Right cardiac atrium (tissue), 5 donors: ENCODE data around the gene MAPRE3. TPM values are rescaled to one million over a fixed set of nuclear protein-coding genes. Genes with fewer than 3 reads are reported as not detected.

ENCODE experiments used
- ATAC-seq, 2 donors: fragments of 200-7000 bp; cut with Tn5 transposase; one replicate each; pipeline versions ENCODE4 v1.8.0 to v1.9.1; 2020; ENCODE audit warnings: moderate library complexity in 2 of 2, mild to moderate bottlenecking in 1 of 2
- DNase-seq, 3 donors: peaks; one replicate each; pipeline ENCODE4 v3.0.0-alpha.2; 2020
- H3K27ac ChIP-seq: one replicate; pipeline ENCODE4 v1.5.1; 2013; ENCODE audit warnings: mild to moderate bottlenecking, low read length, control low read depth, moderate library complexity
- H3K27me3 ChIP-seq: one replicate; pipeline ENCODE4 v1.6.1; 2013; ENCODE audit not compliant: control insufficient read depth, insufficient read depth
- H3K4me1 ChIP-seq: one replicate; pipeline ENCODE4 v1.6.1; 2013; ENCODE audit warnings: low read length; ENCODE audit not compliant: control insufficient read depth, insufficient read depth
- H3K4me3 ChIP-seq: one replicate; pipeline ENCODE4 v1.5.1; 2013; ENCODE audit warnings: low read length, control low read depth
- H3K9me3 ChIP-seq: one replicate; pipeline ENCODE4 v1.6.1; 2013; ENCODE audit warnings: low read length; ENCODE audit not compliant: control insufficient read depth
- WGBS: extraction: QIAGEN DNeasy Blood & Tissue Kit; methylation state at CpG from one replicate; pipeline ENCODE4 v1.1.7; 2013; 5-methylcytosine and 5-hydroxymethylcytosine counted together
- intact Hi-C, 4 donors: fragments of 100-400 bp; cut with DNase I; formaldehyde crosslinking; loops; one replicate each; pipeline versions ENCODE4 v1.11.0 to v1.14.0; 2022 to 2023
- polyA plus RNA-seq: library from polyadenylated mRNA; stranded (reverse); fragments of 200-250 nt; gene quantifications from one replicate; pipeline ENCODE4 v1.2.3, GENCODE V29; 2013
- total RNA-seq, 4 donors: library from RNA; stranded (reverse); fragmentation: NEBNext Ultra II Directional; extraction: Animal tissue kit (Norgen Biotek cat#: 25700); gene quantifications; one replicate each; pipeline ENCODE4 v1.2.1, GENCODE V29; 2021
- donor health status: healthy with polysubstance abuse.
- donor health status: DM: no; HTN: yes; CAD: no.
- donor health status: DM: no; HTN: no; CAD: no.
- donor health status: DM: no; HTN: yes; CAD: no; lungs with severe emphysema.
- donor health status: DM: yes; HTN: yes; CAD: no.

The MAPRE3 gene
- total and polyA plus RNA-seq, 5 donors, result 43.6 to 85.1 (median 51.0) TPM

DNA sequence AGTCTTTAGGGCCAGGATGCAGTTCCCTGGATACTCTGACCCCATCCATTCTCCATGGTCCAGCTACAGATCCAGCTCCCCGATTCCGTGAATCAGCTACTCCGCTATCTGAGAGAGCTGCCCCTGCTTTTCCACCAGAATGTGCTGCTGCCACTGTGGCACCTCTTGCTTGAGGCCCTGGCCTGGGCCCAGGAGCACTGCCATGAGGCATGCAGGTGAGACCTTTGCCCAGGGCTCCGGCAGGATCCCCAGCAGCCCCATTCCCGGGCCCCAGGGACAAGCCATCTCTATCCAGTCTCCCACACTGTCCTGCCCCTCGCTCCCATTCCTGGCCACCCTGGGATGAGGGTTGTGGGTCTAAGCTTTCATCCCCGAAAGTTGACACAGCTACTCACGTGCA, 69.8 kb downstream of the MAPRE3 start:
- no peaks in the 10 kb centered on the region for H3K27me3 ChIP-seq
- no peaks in the 10 kb centered on the region for H3K4me1 ChIP-seq
- no peaks in the 10 kb centered on the region for H3K9me3 ChIP-seq
- intact Hi-C loops, result no loop called here
- 90% methylated on average over 8 of the region's 8 CpGs for WGBS
- no peak overlapping the region for H3K4me3 ChIP-seq
- ATAC-seq (peak in 1 of 2 donors; percentile 4), DNase-seq (no peak)
- no peak overlapping the region for H3K27ac ChIP-seq

GRCh38 chr2:27041752-27042151, 71.3 kb downstream of the MAPRE3 start:
- Histone ChIP-seq H3K4me1 (no peaks in the 10 kb centered on the region), H3K27me3 (no peaks in the 10 kb centered on the region), H3K27ac (no peak overlapping the region), H3K9me3 (no peaks in the 10 kb centered on the region), H3K4me3 (no peak overlapping the region)
- DNase-seq (no peak), ATAC-seq (no peak)
- 31% methylated on average over 5 of the region's 5 CpGs for WGBS
- intact Hi-C loops, result no loop called here

GRCh38 chr2:27042159-27042661, 71.8 kb downstream of the MAPRE3 start:
- 68% methylated on average over 10 of the region's 10 CpGs for WGBS
- H3K27ac ChIP-seq, result no peak overlapping the region
- H3K27me3 ChIP-seq, result no peaks in the 10 kb centered on the region
- no peak overlapping the region for H3K4me3 ChIP-seq
- ATAC-seq (no peak), DNase-seq (no peak)
- intact Hi-C loops, result no loop called here
- H3K9me3 ChIP-seq, result no peaks in the 10 kb centered on the region
- H3K4me1 ChIP-seq, result no peaks in the 10 kb centered on the region

DNA sequence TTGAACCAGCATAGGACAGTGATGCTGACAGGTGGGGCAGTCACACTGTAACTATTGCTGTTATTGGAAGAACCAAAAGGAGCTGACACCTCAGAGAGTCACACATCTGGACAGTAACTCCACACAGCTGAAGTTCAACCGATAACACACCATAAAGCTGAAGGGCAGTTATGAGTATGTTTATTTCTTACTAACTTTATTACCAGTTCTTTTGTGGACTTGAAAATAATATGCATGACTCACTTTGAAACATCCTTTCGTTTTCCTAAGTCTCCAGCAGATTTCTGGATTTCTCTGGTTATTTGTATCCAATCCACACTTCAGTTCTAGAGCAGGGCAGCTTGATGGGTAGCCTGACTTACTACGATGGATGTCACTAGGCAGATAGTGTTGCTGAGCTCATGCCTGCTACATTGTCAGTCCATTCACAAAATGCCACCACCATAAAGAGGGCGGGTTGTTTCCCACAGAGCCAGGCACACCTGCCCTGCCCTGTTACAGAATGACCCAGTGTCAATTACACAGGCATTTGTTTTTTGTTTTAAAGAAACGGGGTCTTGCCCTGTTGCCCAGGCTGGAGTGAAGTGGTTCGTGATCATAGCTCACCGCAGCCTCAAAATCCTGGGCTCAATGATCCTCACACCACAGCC, 72.7 kb downstream of the MAPRE3 start:
- ATAC-seq (no peak), DNase-seq (no peak)
- H3K4me3 ChIP-seq, result no peak overlapping the region
- no peak overlapping the region for H3K27ac ChIP-seq
- no peaks in the 10 kb centered on the region for H3K4me1 ChIP-seq
- H3K27me3 ChIP-seq, result no peaks in the 10 kb centered on the region
- WGBS, result 86% methylated on average over 7 of the region's 7 CpGs
- intact Hi-C loops, result no loop called here
- H3K9me3 ChIP-seq, result no peaks in the 10 kb centered on the region

DNA sequence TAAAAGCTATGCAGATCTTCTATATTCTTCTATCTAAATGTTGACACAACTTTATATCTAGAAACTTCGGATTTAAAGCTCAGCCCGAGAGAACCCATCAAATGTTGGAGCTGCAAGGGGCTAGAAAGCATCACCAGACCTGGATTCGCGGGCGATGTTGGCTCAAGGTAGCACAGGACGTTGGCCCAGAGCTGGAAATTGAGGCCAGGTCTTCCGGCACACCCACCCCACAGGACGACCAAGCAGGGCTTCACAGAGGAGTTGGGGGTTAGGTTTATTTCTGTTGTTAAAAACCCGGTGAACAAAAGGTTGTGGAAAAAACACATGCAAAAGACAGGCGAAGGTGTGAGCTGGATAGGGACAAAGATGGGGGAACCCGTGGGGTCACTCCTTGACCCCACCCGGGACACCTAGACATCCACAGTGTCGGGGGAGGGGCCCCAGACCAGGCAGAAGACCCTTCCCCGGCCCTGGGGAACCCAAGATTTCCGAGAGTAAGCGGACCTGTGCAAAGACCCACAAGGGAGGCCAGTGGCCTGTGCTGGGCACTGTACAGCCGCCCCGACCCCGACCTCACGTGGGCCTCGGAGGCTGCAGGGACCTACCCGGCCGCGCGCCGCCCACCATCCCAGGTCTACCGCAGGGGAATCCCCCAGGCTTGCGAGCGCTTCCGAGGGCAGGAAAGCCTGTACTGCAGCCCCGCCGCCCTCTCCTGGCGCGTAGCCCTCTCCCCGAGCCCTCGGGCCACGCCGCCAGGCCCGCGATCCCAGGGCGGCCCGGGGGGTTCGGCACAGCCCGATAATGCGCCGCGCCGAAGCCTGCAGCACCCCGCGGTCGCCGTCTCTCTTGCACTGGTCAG, 79.2 kb downstream of the MAPRE3 start:
- 9% methylated on average over 52 of the region's 52 CpGs for WGBS
- peak; percentile 51 to 81 (median 81) for DNase-seq
- peak overlapping the region; percentile 80 for H3K4me3 ChIP-seq
- no peaks in the 10 kb centered on the region for H3K9me3 ChIP-seq
- no peaks in the 10 kb centered on the region for H3K4me1 ChIP-seq
- ATAC-seq, result peak; percentile 20 to 30
- intact Hi-C loops, result loop anchor here in 1 of 4 donors (5.0 kb wide), 1 partner anchor 38 kb away; the partner anchor contains the start of gene KHK
- H3K27me3 ChIP-seq, result no peaks in the 10 kb centered on the region
- peak overlapping the region; percentile 78 for H3K27ac ChIP-seq

DNA sequence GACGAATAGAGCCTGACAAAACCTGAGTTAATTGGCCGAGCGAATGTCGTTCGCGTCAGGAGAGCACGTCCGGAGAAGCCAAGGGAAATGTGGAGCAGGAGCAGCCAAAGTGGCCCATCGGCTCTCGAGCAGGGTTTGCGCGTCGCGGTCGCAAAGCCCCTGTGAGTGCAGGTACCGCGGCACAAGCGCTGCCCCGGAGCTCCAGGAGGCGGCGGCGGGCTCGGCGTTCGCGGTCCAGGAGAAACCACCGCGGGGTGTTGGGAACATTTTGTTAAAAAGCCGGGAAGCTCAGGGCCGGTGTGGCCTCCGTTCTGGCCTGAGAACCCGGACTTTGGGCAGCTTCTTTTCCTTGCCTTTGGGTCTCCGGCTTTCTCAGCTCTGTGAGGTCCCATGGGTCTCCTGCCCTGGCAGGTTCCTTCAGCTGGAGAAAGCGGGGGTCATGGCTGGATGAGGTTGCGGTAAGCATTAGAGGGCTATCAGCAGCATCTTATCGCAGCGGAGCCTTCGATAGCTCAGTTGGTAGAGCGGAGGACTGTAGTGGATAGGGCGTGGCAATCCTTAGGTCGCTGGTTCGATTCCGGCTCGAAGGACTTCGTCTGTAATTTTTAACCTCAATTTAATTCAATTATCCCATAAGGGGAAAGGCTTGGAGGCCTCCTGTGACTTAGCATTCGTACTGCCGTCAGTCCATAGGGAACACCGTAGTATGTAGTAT, 80.0 kb downstream of the MAPRE3 start:
- Histone ChIP-seq H3K9me3 (no peaks in the 10 kb centered on the region), H3K27ac (peak overlapping the region; percentile 87), H3K4me1 (no peaks in the 10 kb centered on the region), H3K27me3 (no peaks in the 10 kb centered on the region), H3K4me3 (peak overlapping the region; percentile 80)
- under 1% methylated on average over 48 of the region's 48 CpGs for WGBS
- intact Hi-C loops, result loop anchor here in 1 of 4 donors (5.0 kb wide), 1 partner anchor 37 kb away; the partner anchor contains the start of gene KHK
- DNase-seq, result peak; percentile 80 to 94 (median 93)
- ATAC-seq, result peak; percentile 87 to 90

DNA sequence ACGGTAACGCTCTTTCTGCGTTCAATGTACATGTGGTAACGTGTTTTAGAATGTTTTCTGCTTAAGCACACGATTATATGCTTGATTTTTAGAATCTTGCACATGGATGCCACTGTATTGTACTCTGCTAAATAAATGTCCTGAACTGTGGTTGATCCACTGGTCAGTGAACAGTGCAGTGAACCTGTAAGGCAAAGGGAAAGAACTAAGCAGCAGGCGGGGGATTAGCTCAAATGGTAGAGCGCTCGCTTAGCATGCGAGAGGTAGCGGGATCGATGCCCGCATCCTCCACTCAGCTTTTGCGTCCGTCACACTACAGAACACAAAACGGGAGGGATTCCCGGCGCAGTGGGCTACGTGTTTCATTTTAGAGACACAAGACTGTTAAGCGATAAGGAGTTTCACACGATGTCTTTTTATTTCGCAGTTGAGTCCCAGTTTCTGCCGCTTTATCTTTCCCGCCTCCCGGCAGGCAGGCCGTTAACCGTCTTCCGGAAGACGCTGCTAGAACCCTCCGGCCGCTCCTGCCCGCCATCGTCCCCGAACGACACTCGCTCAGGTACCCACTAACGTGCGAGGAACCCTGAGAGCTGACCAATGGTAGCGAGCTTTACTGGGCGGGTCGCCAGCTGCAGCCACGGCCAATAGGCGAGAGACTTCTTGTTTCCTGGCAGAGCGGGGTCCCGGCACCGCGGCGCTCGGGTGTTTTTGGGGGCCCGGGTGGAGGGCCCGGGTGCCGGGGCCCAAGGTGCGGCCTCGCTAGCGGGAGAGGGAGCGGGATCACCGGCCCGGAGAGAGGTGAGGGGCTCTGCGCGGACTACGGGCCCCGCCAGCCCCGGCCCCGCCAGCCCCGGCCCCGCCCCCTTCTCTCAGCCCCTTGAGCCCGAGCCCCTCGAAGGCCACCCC, 80.8 kb downstream of the MAPRE3 start, which contains the start of gene AGBL5:
TSS of gene AGBL5 (plus strand) at position 673 of the 906 bp plus-strand sequence. CDS start 1,291 bp downstream, outside the sequence.
- Histone ChIP-seq H3K9me3 (no peaks in the 10 kb centered on the region), H3K4me3 (peak within 1 kb of the TSS; percentile 80), H3K27me3 (no peaks in the 10 kb centered on the region), H3K27ac (peak within 1 kb of the TSS; percentile 87), H3K4me1 (no peaks in the 10 kb centered on the region)
- under 1% methylated on average over 67 of the region's 67 CpGs for WGBS
- DNase-seq (peak; percentile 95 to 98 (median 98)), ATAC-seq (peak; percentile 88 to 90)
- intact Hi-C loops, result loop anchor here in 1 of 4 donors (5.0 kb wide), 1 partner anchor 36 kb away; the partner anchor contains the start of gene KHK

GRCh38 chr2:27051902-27052645, 81.6 kb downstream of the MAPRE3 start:
- intact Hi-C loops, result loop anchor here in 1 of 4 donors (5.0 kb wide), 1 partner anchor 35 kb away; the partner anchor contains the start of gene KHK
- H3K27ac ChIP-seq, result peak overlapping the region; percentile 40
- H3K4me1 ChIP-seq, result no peaks in the 10 kb centered on the region
- DNase-seq, result peak in 2 of 3 donors; percentile 63 to 84
- ATAC-seq, result no peak
- H3K27me3 ChIP-seq, result no peaks in the 10 kb centered on the region
- H3K4me3 ChIP-seq, result peak overlapping the region; percentile 80
- WGBS, result 4% methylated on average over 24 of the region's 24 CpGs
- H3K9me3 ChIP-seq, result no peaks in the 10 kb centered on the region

DNA sequence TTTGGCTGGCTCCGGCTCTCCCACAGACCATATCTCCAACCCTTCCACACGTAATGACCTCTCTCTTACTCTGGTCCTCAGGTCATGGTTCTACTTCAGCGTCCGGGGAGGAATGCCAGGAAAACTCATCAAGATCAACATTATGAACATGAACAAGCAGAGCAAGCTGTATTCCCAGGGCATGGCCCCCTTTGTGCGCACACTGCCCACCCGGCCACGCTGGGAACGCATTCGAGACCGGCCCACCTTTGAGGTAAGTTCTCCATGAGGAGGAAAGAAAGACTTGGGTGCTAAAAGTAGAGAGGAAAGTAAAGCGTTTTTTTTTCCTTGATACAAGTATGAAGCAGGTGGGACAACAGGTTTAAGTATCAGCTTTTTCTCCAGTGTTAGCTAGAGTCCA, 82.9 kb downstream of the MAPRE3 start:
- no peak overlapping the region for H3K4me3 ChIP-seq
- ATAC-seq, result no peak
- 85% methylated on average over 11 of the region's 11 CpGs for WGBS
- intact Hi-C loops, result loop anchor here in 1 of 4 donors (5.0 kb wide), 1 partner anchor 34 kb away; the partner anchor contains the start of gene KHK
- H3K4me1 ChIP-seq, result no peaks in the 10 kb centered on the region
- no peak for DNase-seq
- H3K27me3 ChIP-seq, result no peaks in the 10 kb centered on the region
- no peaks in the 10 kb centered on the region for H3K9me3 ChIP-seq
- no peak overlapping the region for H3K27ac ChIP-seq
